ENCODE results near the gene NDUFB2.
"Not testable (repeated sequence)": the region's sequence is repeated elsewhere in the genome, so short reads cannot be mapped to it uniquely, and the experiment has no call there.

Gene NDUFB2

DNA sequence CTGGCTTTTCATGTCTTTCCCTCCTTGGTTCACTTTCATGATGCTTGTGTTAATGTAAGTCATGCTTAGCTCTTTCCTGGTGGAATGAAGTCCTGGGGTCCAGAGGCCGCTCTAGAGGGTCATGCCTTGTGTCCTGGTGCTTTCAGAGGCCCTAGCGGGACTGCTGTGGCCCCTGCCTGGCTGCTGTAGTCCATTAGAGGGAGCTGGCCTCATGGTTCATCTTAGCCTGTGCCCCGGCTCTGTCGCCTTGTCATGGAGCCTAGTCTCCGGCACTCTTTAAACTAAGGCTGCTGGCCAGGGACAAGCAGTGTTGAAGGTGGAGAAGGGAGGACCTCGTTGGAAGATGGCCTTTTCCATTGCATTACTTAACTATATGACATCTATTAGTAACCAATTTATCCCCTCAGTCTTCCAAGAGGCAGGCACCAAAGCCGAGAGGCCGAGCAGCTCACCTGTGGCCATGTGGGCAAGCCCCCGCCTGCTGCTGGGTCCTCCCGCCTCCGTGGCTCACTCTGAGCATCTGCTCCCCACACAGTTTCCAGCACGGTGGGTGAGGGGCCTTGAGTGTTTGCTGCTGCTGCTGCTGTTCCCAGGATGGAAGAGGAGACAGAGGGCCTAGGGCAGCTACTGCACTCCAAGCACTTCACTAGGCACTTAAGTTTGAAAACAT is 5.0 kb upstream of the NDUFB2 start:
- DNase-seq (ENCODE audit: low spot score), result no peak

GRCh38 chr7:140693849-140694248 is 2.7 kb upstream of the NDUFB2 start:
- DNase-seq (ENCODE audit: low spot score), result not testable (repeated sequence)

DNA sequence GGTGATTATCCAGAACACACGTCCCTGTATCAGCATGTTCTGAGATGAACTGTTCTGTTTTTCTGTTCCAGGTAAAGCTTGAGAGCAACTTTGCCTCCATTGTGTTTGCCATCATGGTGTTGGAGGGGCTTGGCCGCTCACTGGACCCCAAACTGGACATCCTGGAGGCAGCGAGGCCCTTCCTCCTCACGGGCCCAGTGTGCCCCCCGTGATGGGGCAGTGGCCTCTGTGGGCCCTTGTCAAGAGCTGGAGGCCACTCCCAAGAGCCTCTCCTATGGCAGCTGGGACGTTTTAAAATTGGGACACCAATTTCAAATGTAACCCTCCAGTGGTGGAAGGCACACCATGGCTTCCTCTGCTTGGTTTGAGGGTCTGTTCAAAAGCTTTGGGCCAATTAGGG is 1.9 kb upstream of the NDUFB2 start:
- DNase-seq (ENCODE audit: low spot score), result no peak

DNA sequence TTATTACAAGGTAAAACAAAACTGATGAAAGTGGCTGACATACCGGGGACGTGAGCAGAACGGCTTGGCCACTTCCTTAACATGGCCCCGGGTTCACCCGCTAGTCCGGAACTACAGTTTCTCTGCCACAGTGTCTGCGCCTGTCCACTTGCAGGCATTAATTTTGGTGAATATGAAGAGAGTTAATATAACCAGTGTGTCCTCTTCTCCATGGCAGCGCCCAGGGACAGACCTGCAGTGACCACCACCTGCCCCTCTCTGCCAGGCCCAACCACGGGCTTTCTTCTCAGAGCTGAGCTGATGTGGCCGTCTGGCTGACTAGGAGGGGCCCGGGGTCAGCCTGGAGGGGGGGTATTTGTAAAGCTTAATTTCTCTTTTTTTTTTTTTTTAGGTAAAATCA is 1.1 kb upstream of the NDUFB2 start:
- DNase-seq (ENCODE audit: low spot score), result no peak

DNA sequence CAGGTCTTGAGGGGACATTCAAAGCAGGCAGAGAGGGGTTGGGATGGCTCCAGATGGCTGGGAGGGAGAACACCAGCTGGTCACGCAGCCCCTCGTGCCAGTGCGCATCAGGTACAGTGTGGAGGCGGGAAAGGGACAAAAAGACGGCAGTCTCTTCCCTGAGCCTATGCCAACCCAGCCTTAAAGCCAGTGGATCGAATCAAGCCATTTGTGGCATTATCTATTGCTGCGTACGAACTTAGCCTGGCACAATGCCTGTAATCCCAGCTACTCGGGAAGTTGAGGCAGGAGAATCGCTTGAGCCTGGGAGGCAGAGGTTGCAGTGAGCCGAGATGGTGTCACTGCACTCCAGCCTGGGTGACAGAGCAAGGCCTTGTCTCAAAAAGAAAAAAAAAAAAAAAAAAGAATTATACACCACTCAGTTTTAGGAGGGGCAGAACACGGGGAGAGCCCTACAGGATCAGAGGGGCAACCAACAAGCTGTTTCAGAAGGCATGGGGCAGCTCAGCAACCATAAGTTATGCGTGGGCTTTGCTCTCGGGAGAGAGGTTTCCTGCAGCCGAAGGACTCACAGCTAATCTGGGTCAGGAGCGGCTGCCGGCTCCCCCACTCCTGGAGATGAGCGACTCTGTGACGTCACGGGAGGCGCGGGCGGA is 356 bp upstream of the NDUFB2 start:
- peak; percentile 98 for DNase-seq (ENCODE audit: low spot score)

DNA sequence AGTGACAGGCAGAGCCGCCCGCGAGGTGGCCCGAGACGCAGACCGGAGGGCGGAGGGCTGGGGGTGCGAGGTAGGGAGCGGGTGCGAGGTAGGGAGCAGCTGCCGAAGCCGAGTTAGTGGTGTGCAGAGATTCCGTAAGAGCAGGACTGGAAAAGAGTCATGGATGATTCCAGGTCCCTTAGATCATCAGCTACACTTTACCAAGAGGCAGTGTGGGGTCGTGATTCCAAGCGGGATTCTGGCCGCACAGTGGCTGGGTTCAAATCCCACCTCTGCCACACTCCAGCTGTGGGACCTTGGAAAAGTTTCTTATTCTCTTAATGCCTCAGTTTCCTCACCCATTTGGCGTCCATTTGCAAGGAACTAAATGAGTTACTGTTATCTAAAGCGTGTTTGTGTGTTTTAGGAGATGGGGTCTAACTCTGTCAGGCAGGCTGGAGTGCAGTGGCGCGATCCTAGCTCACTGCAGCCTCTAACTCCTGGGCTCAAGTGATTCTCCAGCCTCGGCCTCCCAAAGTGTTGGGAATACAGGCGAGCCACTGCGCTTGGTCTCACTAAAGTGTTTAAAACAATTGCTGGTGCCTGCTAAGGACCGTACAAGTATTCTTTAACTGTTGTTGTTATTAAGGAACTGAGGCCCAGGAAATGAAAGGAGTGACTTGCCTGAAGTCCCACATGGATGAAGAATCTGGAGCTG is 1.1 kb downstream of the NDUFB2 start:
- DNase-seq (ENCODE audit: low spot score), result peak; percentile 73

DNA sequence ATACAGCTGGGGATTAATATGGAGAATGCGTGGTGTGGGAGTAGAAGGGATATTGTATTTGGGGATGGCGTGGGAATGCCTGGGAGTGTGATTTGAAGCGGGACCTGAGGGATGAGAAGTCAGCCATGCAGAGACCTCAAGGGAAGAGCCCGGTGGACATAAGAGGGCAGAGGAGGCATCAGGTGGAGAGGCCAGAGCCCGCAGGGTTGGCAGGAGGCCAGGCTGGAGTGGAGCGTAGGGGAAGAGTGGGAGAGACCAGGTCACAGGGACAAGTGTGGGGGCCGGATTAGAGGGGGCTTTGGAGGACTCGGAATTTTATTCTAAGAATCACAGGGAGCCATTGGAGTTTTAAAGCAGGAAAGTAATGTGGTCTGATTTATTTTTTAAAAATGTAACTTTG is 2.0 kb downstream of the NDUFB2 start:
- no peak for DNase-seq (ENCODE audit: low spot score)

DNA sequence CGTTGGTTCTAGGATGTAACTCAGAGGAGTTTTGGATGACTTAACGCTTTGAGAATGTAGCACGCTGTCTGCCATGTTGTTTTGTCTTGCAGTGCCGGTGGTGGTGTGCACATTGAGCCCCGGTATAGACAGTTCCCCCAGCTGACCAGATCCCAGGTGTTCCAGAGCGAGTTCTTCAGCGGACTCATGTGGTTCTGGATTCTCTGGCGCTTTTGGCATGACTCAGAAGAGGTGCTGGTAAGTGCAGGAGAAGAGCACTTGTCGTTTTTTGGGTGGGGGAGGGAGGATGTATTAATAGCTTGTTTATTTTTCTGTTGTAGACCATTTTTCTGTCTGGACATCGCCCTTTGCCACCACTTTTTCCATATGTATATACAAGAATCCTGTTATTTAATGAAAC is 6.3 kb downstream of the NDUFB2 start:
- DNase-seq (ENCODE audit: low spot score), result no peak

GRCh38 chr7:140704205-140704604 is 7.7 kb downstream of the NDUFB2 start:
- no peak for DNase-seq (ENCODE audit: low spot score)

GRCh38 chr7:140707132-140707531 is 10.6 kb downstream of the NDUFB2 start:
- DNase-seq (ENCODE audit: low spot score), result no peak

DNA sequence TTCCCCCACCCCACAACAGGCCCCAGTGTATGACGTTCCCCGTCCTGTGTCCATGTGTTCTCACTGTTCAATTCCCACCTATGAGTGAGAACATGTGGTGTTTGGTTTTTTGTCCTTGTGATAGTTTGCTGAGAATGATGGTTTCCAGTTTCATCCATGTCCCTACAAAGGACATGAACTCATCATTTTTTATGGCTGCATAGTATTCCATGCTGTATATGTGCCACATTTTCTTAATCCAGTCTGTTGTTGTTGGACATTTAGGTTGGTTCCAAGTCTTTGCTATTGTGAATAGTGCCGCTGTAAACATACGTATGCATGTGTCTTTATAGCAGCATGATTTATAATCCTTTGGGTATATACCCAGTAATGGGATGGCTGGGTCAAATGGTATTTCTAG is 12.3 kb downstream of the NDUFB2 start:
- not testable (repeated sequence) for DNase-seq (ENCODE audit: low spot score)

DNA sequence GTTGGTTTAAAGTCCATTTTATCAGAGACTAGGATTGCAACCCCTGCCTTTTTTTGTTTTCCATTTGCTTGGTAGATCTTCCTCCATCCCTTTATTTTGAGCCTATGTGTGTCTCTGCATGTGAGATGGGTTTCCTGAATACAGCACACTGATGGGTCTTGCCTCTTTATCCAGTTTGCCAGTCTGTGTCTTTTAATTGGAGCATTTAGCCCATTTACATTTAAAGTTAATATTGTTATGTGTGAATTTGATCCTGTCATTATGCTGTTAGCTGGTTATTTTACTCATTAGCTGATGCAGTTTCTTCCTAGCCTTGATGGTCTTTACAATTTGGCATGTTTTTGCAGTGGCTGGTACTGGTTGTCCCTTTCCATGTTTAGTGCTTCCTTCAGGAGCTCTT is 15.9 kb downstream of the NDUFB2 start:
- DNase-seq (ENCODE audit: low spot score), result not testable (repeated sequence)

- no peak for DNase-seq (ENCODE audit: low spot score)
Measured at GRCh38 chr7:140714331-140715040, 18.0 kb downstream of the NDUFB2 start.

DNA sequence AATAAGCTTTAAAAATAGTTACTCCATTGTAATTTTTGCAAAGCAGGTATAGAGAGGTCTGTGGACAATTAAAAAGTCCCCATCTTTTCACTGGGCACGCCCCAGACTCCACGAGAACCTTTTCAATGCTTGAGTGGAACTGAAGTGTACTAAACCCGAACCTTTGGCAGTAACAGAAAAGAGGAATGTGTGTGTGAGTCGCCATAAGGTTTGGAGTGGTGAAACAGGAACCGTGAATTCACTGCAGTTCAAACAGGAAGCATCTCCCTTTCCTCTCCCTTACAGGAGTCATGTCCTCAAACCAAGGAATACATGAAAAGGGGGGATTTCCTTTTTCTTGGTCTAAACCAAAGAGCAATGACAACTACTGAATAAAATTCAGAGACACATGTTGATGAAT is 23.2 kb downstream of the NDUFB2 start:
- no peak for DNase-seq (ENCODE audit: low spot score)

DNA sequence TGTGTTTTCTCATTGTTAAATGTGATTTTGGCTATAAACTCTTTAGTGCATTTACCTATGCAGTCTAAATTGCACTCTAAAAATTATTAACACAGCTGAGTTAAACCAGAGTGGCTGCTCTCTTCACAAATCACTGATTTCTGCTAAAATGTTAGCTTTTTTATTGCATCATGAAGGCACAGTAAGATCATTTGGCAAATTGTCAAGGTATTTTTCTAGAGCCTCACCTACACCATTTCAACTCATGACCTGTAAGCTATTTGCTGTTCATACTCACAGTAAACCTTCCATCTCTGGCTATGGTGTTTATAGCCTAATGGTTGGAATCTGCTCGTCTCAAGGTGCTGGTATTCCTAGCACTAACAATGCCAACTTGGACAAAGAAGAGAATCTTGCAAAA is 25.7 kb downstream of the NDUFB2 start:
- no peak for DNase-seq (ENCODE audit: low spot score)

GRCh38 chr7:140723006-140723405 is 26.5 kb downstream of the NDUFB2 start:
- no peak for DNase-seq (ENCODE audit: low spot score)

DNA sequence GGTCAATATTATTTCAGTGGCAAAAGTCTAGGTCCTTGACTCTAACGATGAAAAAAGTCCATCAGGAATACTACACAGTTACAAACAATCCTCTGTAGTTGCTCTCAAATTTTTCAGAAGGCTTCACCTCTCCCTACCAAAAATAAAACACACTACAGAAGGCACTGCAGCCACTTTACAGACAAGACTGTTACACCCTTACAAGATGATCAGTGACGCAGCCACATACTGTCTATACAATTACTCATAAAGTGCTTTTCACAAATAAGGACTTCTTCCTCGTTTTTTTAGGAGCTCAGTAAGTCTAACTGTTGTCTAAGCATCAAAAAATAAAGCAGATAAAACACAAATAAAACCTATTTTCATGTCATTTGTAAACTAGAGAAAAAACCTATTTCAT is 27.1 kb downstream of the NDUFB2 start:
- DNase-seq (ENCODE audit: low spot score), result no peak

DNA sequence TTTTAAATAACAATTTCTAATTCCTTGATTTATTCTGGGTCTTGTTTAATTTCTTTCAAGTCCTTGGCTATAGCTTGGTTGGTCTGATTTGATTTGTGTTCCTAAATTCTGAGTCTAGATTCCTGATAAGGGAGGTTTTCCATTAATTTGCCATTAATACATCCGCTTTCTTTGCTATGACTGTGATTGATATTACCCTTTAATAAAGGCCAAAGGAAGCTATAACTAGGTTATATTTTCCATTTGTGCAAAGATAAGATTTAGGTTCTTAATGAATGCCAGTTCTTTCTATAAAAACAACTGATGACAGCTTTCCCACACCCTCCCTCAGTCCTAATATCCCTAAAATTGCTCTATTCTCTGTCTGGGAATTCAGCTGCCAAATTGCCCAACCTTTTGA is 28.2 kb downstream of the NDUFB2 start:
- DNase-seq (ENCODE audit: low spot score), result no peak

- peak; percentile 27 for DNase-seq (ENCODE audit: low spot score)
Measured at GRCh38 chr7:140726281-140726680, 29.8 kb downstream of the NDUFB2 start.

- no peak for DNase-seq (ENCODE audit: low spot score)
Measured at GRCh38 chr7:140732416-140732815, 35.9 kb downstream of the NDUFB2 start.

- no peak for DNase-seq (ENCODE audit: low spot score)
Measured at GRCh38 chr7:140734096-140734495, 37.6 kb downstream of the NDUFB2 start.

DNA sequence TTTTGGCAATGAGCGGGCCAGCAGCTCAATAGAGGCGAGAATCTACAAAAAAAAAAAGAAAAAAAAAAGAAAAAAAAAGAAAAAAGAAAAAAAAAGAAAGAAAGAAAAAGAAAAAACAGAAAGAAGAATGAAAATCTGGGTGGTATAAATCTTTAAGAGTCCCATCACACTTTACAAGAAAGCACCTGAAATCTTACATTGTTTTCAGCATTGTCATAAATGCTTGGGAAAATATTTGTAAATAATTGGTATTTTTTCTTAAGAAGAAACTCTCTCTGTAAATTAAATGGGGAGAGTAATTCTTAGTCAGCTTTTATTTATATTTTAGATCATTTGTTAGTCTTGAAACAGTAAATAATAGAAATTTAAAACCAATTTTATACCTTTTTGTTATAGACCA is 38.2 kb downstream of the NDUFB2 start:
- no peak for DNase-seq (ENCODE audit: low spot score)

GRCh38 chr7:140738280-140738679 is 41.8 kb downstream of the NDUFB2 start:
- DNase-seq (ENCODE audit: low spot score), result no peak

Measured in AG20443 (cell line).